Left lung (tissue), 10 donors: ENCODE measurements around the gene DENND5B. TPM values are rescaled to one million over a fixed set of nuclear protein-coding genes. Genes with fewer than 3 reads are reported as not detected.
"Not testable (repeated sequence)": the region's sequence is repeated elsewhere in the genome, so short reads cannot be mapped to it uniquely, and the experiment has no call there.

Experiments
- ATAC-seq: fragments of 200-7000 bp; cut with Tn5 transposase; one replicate; pipeline ENCODE4 v1.9.1; 2020; ENCODE audit warnings: moderate library complexity
- DNase-seq, 4 donors: peaks; one replicate each; pipeline ENCODE4 v3.0.0-alpha.2; 2013 to 2020
- H3K27ac ChIP-seq, 2 donors: fragments of 200-600 bp; sonication (generic) in 1 of 2; one replicate each; pipeline versions ENCODE4 v1.5.0 to v1.8.0; 2020 to 2021
- H3K27me3 ChIP-seq, 2 donors: fragments of 200-600 bp; sonication (generic) in 1 of 2; one replicate each; pipeline versions ENCODE4 v1.5.0 to v1.8.0; 2020 to 2021
- H3K36me3 ChIP-seq, 2 donors: fragments of 200-600 bp; sonication (generic) in 1 of 2; one replicate each; pipeline versions ENCODE4 v1.5.0 to v1.8.0; 2020 to 2021
- H3K4me1 ChIP-seq, 2 donors: fragments of 200-600 bp; one replicate each; pipeline ENCODE4 v1.8.0; 2021
- H3K4me3 ChIP-seq, 2 donors: fragments of 200-600 bp; sonication (generic) in 1 of 2; one replicate each; pipeline versions ENCODE4 v1.5.0 to v1.8.0; 2020 to 2021; ENCODE audit warnings: mild to moderate bottlenecking in 1 of 2
- H3K9me3 ChIP-seq, 2 donors: fragments of 200-600 bp; sonication (generic) in 1 of 2; one replicate each; pipeline versions ENCODE4 v1.5.0 to v1.8.0; 2020 to 2021
- CTCF ChIP-seq, 2 donors: fragments of 200-600 bp; sonication (generic) in 1 of 2; IDR thresholded peaks; one replicate each; pipeline versions ENCODE4 v1.5.0 to v1.8.0; 2021; ENCODE audit warnings: antibody characterized with exemption in 2 of 2
- intact Hi-C, 2 donors: fragments of 100-400 bp; cut with DNase I; formaldehyde crosslinking; loops; one replicate each; pipeline versions ENCODE4 v1.11.2 to v1.14.2; 2022
- polyA plus RNA-seq, 6 donors: library from polyadenylated mRNA; unstranded; fragments of 120-200 nt; gene quantifications; one replicate each; pipeline ENCODE4 v1.2.1, GENCODE V29; 2013; ENCODE audit not compliant: insufficient read length in 6 of 6
- total RNA-seq, 2 donors: library from RNA; stranded (reverse); fragmentation: NEBNext Ultra II Directional; extraction: Animal tissue kit (Norgen Biotek cat#: 25700); gene quantifications; one replicate each; pipeline ENCODE4 v1.2.1, GENCODE V29; 2021
- donor health status: DM: no; HTN: yes; CAD: no.
- donor health status: DM: no; HTN: no; CAD: no.

Gene DENND5B
- total and polyA plus RNA-seq, 8 donors: 4.4 to 11.3 (median 8.7) TPM

- Histone ChIP-seq H3K9me3 (peaks cover 0 to 7% of the 10 kb centered on the region in 2 donors), H3K4me1 (no peaks in the 10 kb centered on the region), H3K27me3 (no peaks in the 10 kb centered on the region), H3K27ac (no peak overlapping the region), H3K36me3 (no peaks in the 10 kb centered on the region), H3K4me3 (no peak overlapping the region)
- intact Hi-C loops: no loop called here
- ATAC-seq (no peak), DNase-seq (no peak)
- TF ChIP-seq CTCF (IDR thresholded peaks at IDR 0.05): no peak
These were observed 30.4 kb downstream of the DENND5B start for GRCh38 chr12:31560516-31560915.

DNA sequence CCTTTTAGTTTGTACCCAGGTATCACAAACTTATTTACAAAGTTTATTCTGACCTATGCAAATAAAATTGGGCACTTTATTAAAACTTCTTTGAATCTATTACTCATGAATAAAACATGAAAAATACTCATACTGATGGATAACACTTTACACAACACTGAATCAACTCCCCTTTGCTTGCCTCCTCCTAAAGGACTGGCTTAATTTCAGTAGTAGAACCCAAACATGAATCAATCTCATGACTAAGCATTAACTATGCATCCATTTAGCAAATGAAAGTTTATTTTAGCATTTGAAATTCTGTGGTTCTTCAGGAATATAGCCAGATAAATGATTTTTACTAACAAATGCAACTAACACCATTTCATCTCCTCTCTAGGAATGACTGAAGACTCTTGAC is 32.4 kb downstream of the DENND5B start:
- H3K27me3 ChIP-seq: no peaks in the 10 kb centered on the region
- H3K27ac ChIP-seq: no peak overlapping the region
- DNase-seq (no peak), ATAC-seq (no peak)
- no peaks in the 10 kb centered on the region for H3K4me1 ChIP-seq
- no peaks in the 10 kb centered on the region for H3K36me3 ChIP-seq
- H3K9me3 ChIP-seq: peaks cover 0 to 7% of the 10 kb centered on the region in 2 donors
- no peak overlapping the region for H3K4me3 ChIP-seq
- intact Hi-C loops: no loop called here
- TF ChIP-seq CTCF (IDR thresholded peaks at IDR 0.05): no peak

GRCh38 chr12:31557707-31558106 is 33.2 kb downstream of the DENND5B start:
- Histone ChIP-seq H3K36me3 (no peaks in the 10 kb centered on the region), H3K27me3 (no peaks in the 10 kb centered on the region), H3K9me3 (peaks cover 0 to 7% of the 10 kb centered on the region in 2 donors), H3K4me3 (no peak overlapping the region), H3K27ac (no peak overlapping the region), H3K4me1 (no peaks in the 10 kb centered on the region)
- intact Hi-C loops: no loop called here
- DNase-seq (no peak), ATAC-seq (no peak)
- TF ChIP-seq CTCF (IDR thresholded peaks at IDR 0.05): no peak

GRCh38 chr12:31555466-31555865 is 35.5 kb downstream of the DENND5B start:
- H3K9me3 ChIP-seq, intact Hi-C loops: not testable (repeated sequence)

GRCh38 chr12:31550590-31550989 is 40.3 kb downstream of the DENND5B start:
- H3K36me3 ChIP-seq, H3K27ac ChIP-seq, H3K4me3 ChIP-seq, intact Hi-C loops, H3K27me3 ChIP-seq, H3K4me1 ChIP-seq, H3K9me3 ChIP-seq, ATAC-seq, DNase-seq: not testable (repeated sequence)

More at GRCh38 chr12:31555466-31555865, 35.5 kb downstream of the DENND5B start:
- H3K27me3 ChIP-seq, H3K4me3 ChIP-seq, H3K27ac ChIP-seq, ATAC-seq, H3K4me1 ChIP-seq, H3K36me3 ChIP-seq, DNase-seq: not testable (repeated sequence)

DNA sequence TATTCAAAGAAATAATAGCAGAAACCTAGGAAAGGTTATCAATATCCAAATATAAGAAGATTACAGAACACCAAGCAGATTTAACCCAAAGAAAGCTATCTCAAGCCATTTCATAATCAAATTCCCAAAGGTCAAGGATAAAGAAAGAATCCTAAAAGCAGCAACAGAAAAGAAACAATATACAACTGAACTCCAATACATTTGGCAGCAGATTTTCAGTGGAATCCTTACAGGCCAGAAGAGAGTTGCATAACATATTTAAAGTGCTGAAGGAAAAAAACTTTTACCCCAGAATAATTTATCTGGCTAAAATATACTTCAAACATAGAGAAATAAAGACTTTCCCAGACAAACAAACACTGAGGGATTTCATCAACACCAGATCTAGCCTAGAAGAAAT is 54.3 kb downstream of the DENND5B start:
- intact Hi-C loops: no loop called here

More for the DNA sequence above, 54.3 kb downstream of the DENND5B start:
- no peak for TF ChIP-seq CTCF (IDR thresholded peaks at IDR 0.05)
- DNase-seq: peak in 1 of 4 donors; percentile 30
- Histone ChIP-seq H3K9me3 (peaks cover 0 to 16% of the 10 kb centered on the region in 2 donors), H3K27ac (no peak overlapping the region), H3K4me1 (no peaks in the 10 kb centered on the region), H3K27me3 (no peaks in the 10 kb centered on the region), H3K36me3 (no peaks in the 10 kb centered on the region), H3K4me3 (no peak overlapping the region)
- ATAC-seq: no peak
